IMR-90 (cell line): ENCODE results near the gene SPATC1L. TPM values are rescaled to one million over a fixed set of nuclear protein-coding genes. Genes with fewer than 3 reads are reported as not detected.

ENCODE experiments used
- ATAC-seq: fragments of 200-7000 bp; cut with Tn5 transposase; 2 replicates; pipeline ENCODE4 v1.9.1; 2020; ENCODE audit warnings: low read depth, mild to moderate bottlenecking, moderate library complexity
- BruUV-seq: library from RNA; stranded (reverse); fragments of 400-500 nt; replicated peaks from 2 replicates; lab custom pipeline; 2021; lab: Mats Ljungman, UMichigan
- CTCF ChIA-PET: fragments of 300-600 bp; formaldehyde crosslinking; extraction: SDS; loops from one replicate; lab custom pipeline; 2021; ENCODE audit warnings: antibody characterized with exemption; lab: Yijun Ruan, JAX
- POLR2A ChIA-PET: fragments of 300-600 bp; sonication (Branson Sonifier 250); formaldehyde crosslinking; loops from one replicate; lab custom pipeline; 2022; ENCODE audit warnings: antibody characterized with exemption; ENCODE audit not compliant: unreplicated experiment; lab: Charles Lee
- DNase-seq: peaks from one replicate; pipeline ENCODE4 v3.0.0; 2013
- H2AFZ ChIP-seq: replicated peaks from 2 replicates; pipeline ENCODE3; 2013; ENCODE audit warnings: low read length, mild to moderate bottlenecking; ENCODE audit not compliant: poor library complexity
- H2AK5ac ChIP-seq: 2 replicates; pipeline ENCODE4 v1.6.1; 2013; ENCODE audit warnings: low read depth, low read length, inconsistent platforms
- H2AK9ac ChIP-seq: replicated peaks from 2 replicates; pipeline ENCODE3; 2013; ENCODE audit warnings: mild to moderate bottlenecking, low read depth, low read length, moderate library complexity; ENCODE audit not compliant: poor library complexity
- H2BK120ac ChIP-seq: 2 replicates; pipeline ENCODE4 v1.6.1; 2013; ENCODE audit warnings: low read depth, low read length, inconsistent platforms
- H2BK15ac ChIP-seq: 3 replicates; pipeline ENCODE4 v1.6.1; 2013; ENCODE audit warnings: low read depth, low read length, inconsistent platforms
- H2BK20ac ChIP-seq: 2 replicates; pipeline ENCODE4 v1.6.1; 2013; ENCODE audit warnings: low read depth, mild to moderate bottlenecking, inconsistent platforms, low read length, moderate library complexity
- H2BK5ac ChIP-seq: 2 replicates; pipeline ENCODE4 v1.6.1; 2013; ENCODE audit warnings: mild to moderate bottlenecking, low read depth, low read length, inconsistent platforms; ENCODE audit not compliant: poor library complexity, severe bottlenecking
- H3K14ac ChIP-seq: replicated peaks from 2 replicates; pipeline ENCODE4 v1.6.1; 2013; ENCODE audit warnings: low read depth, low read length, inconsistent platforms
- H3K18ac ChIP-seq: 2 replicates; pipeline ENCODE4 v1.6.1; 2013; ENCODE audit warnings: low read depth, low read length, control low read depth
- H3K23ac ChIP-seq: 2 replicates; pipeline ENCODE4 v1.6.1; 2013; ENCODE audit warnings: low read depth, low read length, inconsistent platforms
- H3K27ac ChIP-seq: 2 replicates; pipeline ENCODE4 v1.5.1; 2013; ENCODE audit warnings: mild to moderate bottlenecking, control low read depth, low read length; ENCODE audit not compliant: insufficient read depth
- H3K27me3 ChIP-seq: 2 replicates; pipeline ENCODE4 v1.6.1; 2013; ENCODE audit warnings: low read length; ENCODE audit not compliant: control insufficient read depth, insufficient read depth
- H3K36me3 ChIP-seq: 2 replicates; pipeline ENCODE4 v1.6.1; 2013; ENCODE audit warnings: low read length, mixed read lengths; ENCODE audit not compliant: control insufficient read depth, insufficient read depth
- H3K4ac ChIP-seq: 2 replicates; pipeline ENCODE4 v1.6.1; 2013; ENCODE audit warnings: low read depth, low read length, inconsistent platforms
- H3K4me1 ChIP-seq: 2 replicates; pipeline ENCODE4 v1.6.1; 2013; ENCODE audit warnings: low read length, mixed read lengths; ENCODE audit not compliant: control insufficient read depth, insufficient read depth
- H3K4me2 ChIP-seq: 2 replicates; pipeline ENCODE4 v1.6.1; 2013; ENCODE audit warnings: low read depth, mild to moderate bottlenecking, control low read depth, low read length, moderate library complexity
- H3K4me3 ChIP-seq: 2 replicates; pipeline ENCODE4 v1.5.1; 2013; ENCODE audit warnings: low read depth, mild to moderate bottlenecking, control low read depth, low read length, moderate library complexity; ENCODE audit not compliant: insufficient read depth
- H3K56ac ChIP-seq: 2 replicates; pipeline ENCODE4 v1.6.1; 2013; ENCODE audit warnings: low read length, inconsistent platforms; ENCODE audit not compliant: insufficient read depth; ENCODE audit errors: extremely low read depth
- H3K79me1 ChIP-seq, 2 experiments: 2 replicates each; pipeline ENCODE4 v1.6.1; 2013; ENCODE audit warnings: low read length in 2 of 2, inconsistent platforms in 1 of 2, low read depth in 1 of 2
- H3K9ac ChIP-seq: 2 replicates; pipeline ENCODE4 v1.6.1; 2013; ENCODE audit warnings: low read depth, low read length, control low read depth
- H3K9me1 ChIP-seq: 2 replicates; pipeline ENCODE4 v1.6.1; 2013; ENCODE audit warnings: low read length, inconsistent platforms; ENCODE audit not compliant: insufficient read depth
- H3K9me3 ChIP-seq: 2 replicates; pipeline ENCODE4 v1.6.1; 2013; ENCODE audit warnings: low read length; ENCODE audit not compliant: control insufficient read depth, insufficient read depth
- H4K20me1 ChIP-seq: 2 replicates; pipeline ENCODE4 v1.6.1; 2013; ENCODE audit warnings: low read length, inconsistent platforms; ENCODE audit not compliant: insufficient read depth
- H4K5ac ChIP-seq: 2 replicates; pipeline ENCODE4 v1.6.1; 2013; ENCODE audit warnings: mild to moderate bottlenecking, low read depth, low read length, control low read depth
- H4K8ac ChIP-seq, 2 experiments: 2 replicates each; pipeline ENCODE4 v1.6.1; 2013; ENCODE audit warnings: low read depth in 2 of 2, low read length in 2 of 2, control low read depth in 1 of 2, inconsistent platforms in 1 of 2
- H4K91ac ChIP-seq: 2 replicates; pipeline ENCODE4 v1.6.1; 2013; ENCODE audit warnings: low read depth, low read length, inconsistent platforms; ENCODE audit not compliant: insufficient read depth
- BHLHE40 ChIP-seq: fragments of 150-350 bp; IDR thresholded peaks from 2 replicates; pipeline ENCODE4 v1.6.1; 2016; ENCODE audit warnings: mild to moderate bottlenecking, low read depth, low read length
- CEBPB ChIP-seq: IDR thresholded peaks from 2 replicates; pipeline ENCODE4 v1.6.1; 2012; ENCODE audit warnings: low read depth, low read length, improper control_type of control experiment
- FOS ChIP-seq: fragments of 150-350 bp; IDR thresholded peaks from 2 replicates; pipeline ENCODE4 v1.6.1; 2016; ENCODE audit warnings: low read depth, low read length
- MAFK ChIP-seq: IDR thresholded peaks from 2 replicates; pipeline ENCODE4 v1.6.1; 2012; ENCODE audit warnings: low read depth, low read length, improper control_type of control experiment
- MAZ ChIP-seq: IDR thresholded peaks from 2 replicates; pipeline ENCODE4 v1.6.1; 2012; ENCODE audit warnings: low read depth, mild to moderate bottlenecking, low read length, improper control_type of control experiment, moderate library complexity, borderline replicate concordance
- MXI1 ChIP-seq: IDR thresholded peaks from 2 replicates; pipeline ENCODE4 v1.6.1; 2012; ENCODE audit warnings: low read depth, mild to moderate bottlenecking, low read length, moderate library complexity, borderline replicate concordance
- POLR2A ChIP-seq: IDR thresholded peaks from 2 replicates; pipeline ENCODE4 v1.6.1; 2012; ENCODE audit warnings: mild to moderate bottlenecking, low read depth, low read length
- RAD21 ChIP-seq: IDR thresholded peaks from 2 replicates; pipeline ENCODE4 v1.6.1; 2012; ENCODE audit warnings: low read length, improper control_type of control experiment
- RCOR1 ChIP-seq: IDR thresholded peaks from 2 replicates; pipeline ENCODE4 v1.6.1; 2012; ENCODE audit warnings: mild to moderate bottlenecking, low read length, improper control_type of control experiment; ENCODE audit not compliant: insufficient replicate concordance
- SMC3 ChIP-seq: fragments of 150-350 bp; IDR thresholded peaks from 2 replicates; pipeline ENCODE4 v1.6.1; 2016; ENCODE audit warnings: low read depth, mild to moderate bottlenecking, antibody characterized with exemption, low read length, moderate library complexity
- WGBS, 2 experiments: methylation state at CpG; one replicate each; pipeline versions ENCODE4 v1.1.5 to v1.1.7; 2013; ENCODE audit warnings: missing lambda C conversion rate in 2 of 2; ENCODE audit not compliant: insufficient read length in 1 of 2; ENCODE audit errors: extremely low coverage in 2 of 2; 5-methylcytosine and 5-hydroxymethylcytosine counted together
- dilution Hi-C: fragments of 300-500 bp; cut with HindIII; formaldehyde crosslinking; loops from one replicate; pipeline ENCODE4 v1.14.3; 2018; ENCODE audit warnings: low sequenced_read_pairs; ENCODE audit not compliant: unreplicated experiment
- in situ Hi-C: fragments of 300-500 bp; cut with MboI; formaldehyde crosslinking; loops from 3 replicates; pipeline ENCODE4 v1.14.3; 2019; ENCODE audit warnings: low sequenced_read_pairs, inconsistent platforms, mixed read lengths
- intact Hi-C: fragments of 100-400 bp; cut with micrococcal nuclease; formaldehyde crosslinking; loops from 2 replicates; pipeline ENCODE4 v1.10.0; 2022
- polyA plus RNA-seq, 3 experiments: library from polyadenylated mRNA; depleted of rRNA; stranded (reverse); fragments of >200 nt; gene quantifications; 2 replicates each; pipeline ENCODE4 v1.2.3, GENCODE V29; 2012; ENCODE audit warnings: low replicate concordance in 1 of 3
- total RNA-seq: library from RNA; depleted of rRNA; stranded (reverse); fragments of >200 nt; gene quantifications from 2 replicates; pipeline ENCODE4 v1.2.3, GENCODE V29; 2012
- TF ChIP-seq, protein P1 (sequence below): fragments of 150-350 bp; IDR thresholded peaks from 2 replicates; pipeline ENCODE4 v1.6.1; 2016; ENCODE audit warnings: low read depth, mild to moderate bottlenecking, low read length, moderate library complexity, borderline replicate concordance
- TF ChIP-seq, protein P2 (sequence below): conservative IDR thresholded peaks from 2 replicates; pipeline ENCODE4 v1.5.1; 2012; ENCODE audit warnings: mild to moderate bottlenecking, low read depth, low read length, improper control_type of control experiment

Gene SPATC1L
- total and polyA plus RNA-seq, 2 of the 4 experiments (the other 2 are of a cell fraction), result 3.8 to 17.2 TPM

DNA sequence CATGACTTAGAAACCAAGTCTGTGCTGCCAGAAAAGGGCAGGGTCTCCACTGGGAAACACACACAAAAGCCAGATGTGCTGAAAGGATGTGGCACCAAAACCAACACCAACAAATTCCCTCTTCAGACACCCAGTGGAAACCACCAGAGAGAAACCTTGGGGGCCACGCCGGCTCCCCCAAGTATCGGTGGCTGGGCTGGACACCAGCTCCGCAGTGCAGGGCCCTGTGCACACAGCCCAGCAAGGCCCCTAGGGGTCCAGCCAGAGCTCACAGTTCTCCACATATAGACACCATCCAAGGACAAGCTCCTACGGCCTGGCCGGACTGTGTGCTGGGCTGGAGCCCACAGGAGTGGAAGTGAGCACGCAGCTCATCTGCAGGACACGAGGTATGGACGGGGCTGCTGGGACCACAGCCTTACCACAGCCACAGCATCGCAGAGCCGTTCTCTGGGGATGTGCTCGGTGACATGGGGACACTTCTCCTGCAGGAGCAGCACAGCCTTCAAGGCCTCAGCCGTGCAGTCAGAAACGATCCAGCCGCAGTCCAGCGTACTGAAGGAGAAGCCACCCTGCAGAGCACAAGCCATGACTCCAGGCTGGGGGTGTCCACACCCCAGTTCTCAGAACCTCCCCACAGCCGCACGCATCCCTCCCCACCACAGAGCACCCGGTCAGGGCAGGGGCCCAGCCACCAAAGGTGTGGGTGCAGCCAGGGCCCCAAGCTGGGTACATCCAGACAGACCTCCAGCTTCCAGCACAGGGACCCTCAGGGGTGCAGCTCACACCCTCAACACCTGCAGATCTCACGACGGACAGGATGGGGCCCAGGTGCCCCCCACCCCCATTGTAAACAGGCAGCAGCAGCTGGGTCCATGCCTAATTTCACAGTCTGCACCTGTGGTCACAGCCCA lies 23.0 kb upstream of the SPATC1L start:
- no peak overlapping the region for H2BK120ac ChIP-seq
- no peak overlapping the region for H3K23ac ChIP-seq
- H3K4me1 ChIP-seq, result no peaks in the 10 kb centered on the region
- no peak overlapping the region for H3K4me3 ChIP-seq
- no peaks in the 10 kb centered on the region for H3K9me3 ChIP-seq
- H3K27ac ChIP-seq, result no peak overlapping the region
- H2AK5ac ChIP-seq, result no peak overlapping the region
- H3K56ac ChIP-seq, result no peak overlapping the region
- dilution Hi-C loops (no loop called here), in situ Hi-C loops (no loop called here), intact Hi-C loops (no loop called here)
- H2BK20ac ChIP-seq, result no peak overlapping the region
- no peak overlapping the region for H4K91ac ChIP-seq
- no peak overlapping the region for H3K9ac ChIP-seq
- peak overlapping the region; percentile 35 for H2AFZ ChIP-seq
- H3K36me3 ChIP-seq, result peaks cover 51% of the 10 kb centered on the region
- DNase-seq (no peak), ATAC-seq (no peak)
- no peak overlapping the region for H4K8ac ChIP-seq
- no peak overlapping the region for H3K18ac ChIP-seq
- TF ChIP-seq MXI1 (no peak), RAD21 (no peak), MAZ (no peak), CEBPB (no peak), SMC3 (no peak), FOS (no peak), POLR2A (no peak), MAFK (no peak), RCOR1 (no peak), BHLHE40 (no peak)
- TF ChIP-seq, protein P1, sequence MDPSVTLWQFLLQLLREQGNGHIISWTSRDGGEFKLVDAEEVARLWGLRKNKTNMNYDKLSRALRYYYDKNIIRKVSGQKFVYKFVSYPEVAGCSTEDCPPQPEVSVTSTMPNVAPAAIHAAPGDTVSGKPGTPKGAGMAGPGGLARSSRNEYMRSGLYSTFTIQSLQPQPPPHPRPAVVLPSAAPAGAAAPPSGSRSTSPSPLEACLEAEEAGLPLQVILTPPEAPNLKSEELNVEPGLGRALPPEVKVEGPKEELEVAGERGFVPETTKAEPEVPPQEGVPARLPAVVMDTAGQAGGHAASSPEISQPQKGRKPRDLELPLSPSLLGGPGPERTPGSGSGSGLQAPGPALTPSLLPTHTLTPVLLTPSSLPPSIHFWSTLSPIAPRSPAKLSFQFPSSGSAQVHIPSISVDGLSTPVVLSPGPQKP, result no peak
- TF ChIP-seq, protein P2, sequence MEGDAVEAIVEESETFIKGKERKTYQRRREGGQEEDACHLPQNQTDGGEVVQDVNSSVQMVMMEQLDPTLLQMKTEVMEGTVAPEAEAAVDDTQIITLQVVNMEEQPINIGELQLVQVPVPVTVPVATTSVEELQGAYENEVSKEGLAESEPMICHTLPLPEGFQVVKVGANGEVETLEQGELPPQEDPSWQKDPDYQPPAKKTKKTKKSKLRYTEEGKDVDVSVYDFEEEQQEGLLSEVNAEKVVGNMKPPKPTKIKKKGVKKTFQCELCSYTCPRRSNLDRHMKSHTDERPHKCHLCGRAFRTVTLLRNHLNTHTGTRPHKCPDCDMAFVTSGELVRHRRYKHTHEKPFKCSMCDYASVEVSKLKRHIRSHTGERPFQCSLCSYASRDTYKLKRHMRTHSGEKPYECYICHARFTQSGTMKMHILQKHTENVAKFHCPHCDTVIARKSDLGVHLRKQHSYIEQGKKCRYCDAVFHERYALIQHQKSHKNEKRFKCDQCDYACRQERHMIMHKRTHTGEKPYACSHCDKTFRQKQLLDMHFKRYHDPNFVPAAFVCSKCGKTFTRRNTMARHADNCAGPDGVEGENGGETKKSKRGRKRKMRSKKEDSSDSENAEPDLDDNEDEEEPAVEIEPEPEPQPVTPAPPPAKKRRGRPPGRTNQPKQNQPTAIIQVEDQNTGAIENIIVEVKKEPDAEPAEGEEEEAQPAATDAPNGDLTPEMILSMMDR, result no peak
- no peaks in the 10 kb centered on the region; a peak in 1 of 4 replicates for H3K79me1 ChIP-seq
- POLR2A ChIA-PET, result no interaction called here
- CTCF ChIA-PET, result no interaction called here
- H4K5ac ChIP-seq, result no peak overlapping the region
- no peak overlapping the region for H3K4me2 ChIP-seq
- H3K14ac ChIP-seq, result no peak overlapping the region
- H3K27me3 ChIP-seq, result no peaks in the 10 kb centered on the region
- no peak overlapping the region for H2BK15ac ChIP-seq
- peaks cover 3% of the 10 kb centered on the region; the same call in 1 of the 2 replicates for H4K20me1 ChIP-seq
- no peak overlapping the region for H3K4ac ChIP-seq
- peak overlapping the region; percentile 5 for H2AK9ac ChIP-seq
- no TSS peak for BruUV-seq
- H2BK5ac ChIP-seq, result no peak overlapping the region
- 91% methylated on average over 10 of the region's 21 CpGs; no CpG with 5 or more reads in 1 of the 2 experiments for WGBS, 2 experiments
- H3K9me1 ChIP-seq, result no peaks in the 10 kb centered on the region; the same call in 1 of the 2 replicates
